Activated T-cell treated with anti-CD3 and anti-CD28 coated beads for 1 hour (primary cell): Measurements from ENCODE around the gene TUBB8.
"Not testable (repeated sequence)": the region's sequence is repeated elsewhere in the genome, so short reads cannot be mapped to it uniquely, and the experiment has no call there.

Experiments
- DNase-seq: peaks from one replicate; pipeline ENCODE4 v3.0.0-alpha.2; 2020; ENCODE audit warnings: low read depth

TUBB8 gene

DNA sequence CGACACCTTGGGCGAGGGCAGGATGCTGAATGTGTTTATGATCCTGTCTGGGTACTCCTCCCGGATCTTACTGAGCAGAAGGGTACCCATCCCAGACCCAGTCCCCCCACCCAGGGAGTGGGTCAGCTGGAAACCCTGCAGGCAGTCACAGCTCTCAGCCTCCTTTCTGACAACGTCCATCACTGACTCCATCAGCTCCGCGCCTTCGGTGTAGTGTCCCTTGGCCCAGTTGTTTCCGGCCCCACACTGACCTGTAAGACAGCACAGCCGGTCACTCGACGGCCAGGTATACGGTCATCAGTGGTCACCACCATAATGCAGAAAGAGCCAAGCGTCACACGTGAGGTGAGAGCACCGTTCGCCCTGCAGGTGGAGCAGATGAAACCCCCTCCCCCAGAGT, 1.2 kb downstream of the TUBB8 start:
- not testable (repeated sequence) for DNase-seq

DNA sequence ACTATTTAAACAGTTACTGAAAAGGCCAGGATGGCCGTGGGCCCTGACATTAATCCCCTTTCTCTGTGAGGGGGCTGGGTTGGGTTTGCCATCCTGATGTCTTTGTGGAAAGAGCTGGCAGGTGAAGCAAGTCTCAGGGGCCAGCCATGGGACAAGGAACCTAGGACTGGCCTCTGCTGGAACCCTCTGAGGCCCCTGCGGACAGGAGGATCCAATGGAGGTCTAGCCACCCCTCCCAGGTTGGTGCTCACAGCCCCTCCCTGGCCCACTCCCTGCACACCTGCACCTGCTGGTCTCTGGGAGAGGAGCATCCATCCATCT, 35.8 kb downstream of the TUBB8 start:
- not testable (repeated sequence) for DNase-seq

DNA sequence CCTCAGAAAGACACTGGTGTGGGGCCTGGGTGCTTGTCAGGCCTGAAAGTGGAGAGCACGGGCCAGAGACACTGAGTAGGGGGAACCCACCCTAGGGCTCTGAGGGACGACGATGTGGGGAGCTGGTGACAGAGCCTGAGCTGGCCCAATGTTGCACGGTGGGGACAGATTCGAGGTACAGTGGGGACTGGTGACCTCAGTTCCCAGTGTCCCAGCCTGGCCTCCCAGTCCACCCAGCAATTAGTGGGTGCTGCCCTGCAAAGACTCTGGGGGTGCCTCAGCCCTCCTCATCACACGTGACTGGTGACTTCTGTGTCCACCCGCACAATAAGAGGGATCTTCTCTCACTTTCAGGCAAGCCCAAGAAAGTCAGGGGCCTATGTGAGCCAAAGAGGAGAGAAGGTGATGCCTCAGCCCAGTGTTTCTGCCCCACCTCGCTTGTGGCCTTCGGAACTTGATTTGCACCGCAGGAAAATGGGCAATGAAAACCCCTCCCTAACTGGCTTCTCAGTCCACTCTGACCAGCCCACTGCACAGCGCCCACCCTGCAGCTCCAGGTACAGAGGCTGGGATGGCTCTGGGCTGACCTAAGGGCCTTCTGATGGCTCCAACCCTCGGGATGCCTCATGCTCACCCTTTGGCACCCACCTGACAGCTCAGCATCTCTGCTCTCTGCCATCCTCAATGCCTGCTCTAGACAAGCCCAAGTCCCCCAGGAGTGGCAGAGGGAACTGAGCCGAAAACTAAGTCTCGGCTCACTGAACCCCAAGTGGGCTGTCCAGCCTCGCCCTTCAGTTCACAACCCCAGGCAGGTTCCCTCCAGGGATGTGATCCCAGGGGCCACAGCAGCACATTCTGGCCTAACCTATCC, 36.4 kb downstream of the TUBB8 start:
- not testable (repeated sequence) for DNase-seq

DNA sequence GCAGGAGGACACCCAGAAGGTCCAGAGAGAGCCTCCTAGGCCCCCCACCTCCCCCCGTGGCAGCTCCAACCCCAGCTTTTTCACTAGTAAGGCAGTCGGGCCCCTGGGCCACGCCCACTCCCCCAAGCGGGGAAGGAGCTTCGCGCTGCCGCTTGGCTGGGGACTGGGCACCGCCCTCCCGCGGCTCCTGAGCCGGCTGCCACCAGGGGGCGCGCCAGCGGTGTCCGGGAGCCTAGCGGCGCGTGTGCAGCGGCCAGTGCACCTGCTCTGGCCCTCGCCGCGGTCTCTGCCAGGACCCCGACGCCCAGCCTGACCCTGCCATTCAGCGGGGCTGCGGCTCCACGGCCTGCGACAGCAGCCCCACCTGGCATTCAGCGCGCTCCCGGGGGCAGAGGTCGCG, 37.8 kb downstream of the TUBB8 start:
- DNase-seq, result not testable (repeated sequence)

DNA sequence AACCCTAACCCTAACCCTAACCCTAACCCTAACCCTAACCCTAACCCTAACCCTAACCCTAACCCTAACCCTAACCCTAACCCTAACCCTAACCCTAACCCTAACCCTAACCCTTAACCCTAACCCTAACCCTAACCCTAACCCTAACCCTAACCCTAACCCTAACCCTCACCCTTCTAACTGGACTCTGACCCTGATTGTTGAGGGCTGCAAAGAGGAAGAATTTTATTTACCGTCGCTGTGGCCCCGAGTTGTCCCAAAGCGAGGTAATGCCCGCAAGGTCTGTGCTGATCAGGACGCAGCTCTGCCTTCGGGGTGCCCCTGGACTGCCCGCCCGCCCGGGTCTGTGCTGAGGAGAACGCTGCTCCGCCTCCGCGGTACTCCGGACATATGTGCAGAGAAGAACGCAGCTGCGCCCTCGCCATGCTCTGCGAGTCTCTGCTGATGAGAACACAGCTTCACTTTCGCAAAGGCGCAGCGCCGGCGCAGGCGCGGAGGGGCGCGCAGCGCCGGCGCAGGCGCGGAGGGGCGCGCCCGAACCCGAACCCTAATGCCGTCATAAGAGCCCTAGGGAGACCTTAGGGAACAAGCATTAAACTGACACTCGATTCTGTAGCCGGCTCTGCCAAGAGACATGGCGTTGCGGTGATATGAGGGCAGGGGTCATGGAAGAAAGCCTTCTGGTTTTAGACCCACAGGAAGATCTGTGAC, 38.7 kb downstream of the TUBB8 start:
- DNase-seq, result not testable (repeated sequence)
